K562 (cell line): ENCODE data around the gene MYO1F. TPM values are rescaled to one million over a fixed set of nuclear protein-coding genes. Genes with fewer than 3 reads are reported as not detected.

Source experiments
- ATAC-seq: fragments of 200-7000 bp; cut with Tn5 transposase; 3 replicates; pipeline ENCODE4 v1.9.1; 2020; ENCODE audit warnings: moderate library complexity
- BruUV-seq: library from RNA; stranded (reverse); fragments of 400-500 nt; replicated peaks from 2 replicates; lab custom pipeline; 2021; lab: Mats Ljungman, UMichigan
- CTCF ChIA-PET: fragments of 300-600 bp; formaldehyde crosslinking; extraction: SDS; loops from one replicate; lab custom pipeline; 2021; ENCODE audit warnings: low intra/inter-chr PET ratio; lab: Yijun Ruan, JAX
- POLR2A ChIA-PET: fragments of 300-600, 350-650 bp; sonication (Branson Sonifier 250); formaldehyde crosslinking; extraction: SDS; loops from one replicate; lab custom pipeline; 2021; ENCODE audit warnings: antibody characterized with exemption, inconsistent platforms; lab: Yijun Ruan, JAX
- DNase-seq, 4 experiments: peaks; one replicate each; pipeline versions ENCODE4 v3.0.0 to v3.0.0-alpha.2; 2011 to 2018; ENCODE audit warnings: low spot score in 3 of 4, mixed read lengths in 3 of 4; ENCODE audit errors: extremely low read depth in 1 of 4
- FAIRE-seq: peaks from 2 replicates; lab custom pipeline; 2011; peaks lifted over from hg19 to GRCh38; lab: Jason Lieb, UNC
- H2AFZ ChIP-seq: 2 replicates; pipeline ENCODE4 v1.6.0; 2011; ENCODE audit warnings: low read depth, low read length, control low read depth, inconsistent platforms
- H3K27ac ChIP-seq: fragments of 200-600 bp; 3 replicates; pipeline ENCODE4 v1.8.0; 2011; ENCODE audit warnings: low read depth, mild to moderate bottlenecking, control low read depth, inconsistent platforms, low read length, moderate library complexity, mixed read lengths; ENCODE audit errors: extremely low read depth
- H3K27me3 ChIP-seq, 2 experiments: fragments of 300-600 bp in 1 of 2; 2 replicates in 1 of 2; 3 replicates in 1 of 2; pipeline versions ENCODE4 v1.6.0 to v1.8.0; 2011; ENCODE audit warnings: inconsistent platforms in 2 of 2, low read length in 2 of 2, mild to moderate bottlenecking in 1 of 2, mixed read lengths in 1 of 2, moderate library complexity in 1 of 2; ENCODE audit not compliant: control insufficient read depth in 2 of 2, insufficient read depth in 2 of 2
- H3K36me3 ChIP-seq: fragments of 300-600 bp; 3 replicates; pipeline ENCODE4 v1.8.0; 2011; ENCODE audit warnings: mild to moderate bottlenecking, low read length, inconsistent platforms; ENCODE audit not compliant: control insufficient read depth, insufficient read depth
- H3K4me1 ChIP-seq, 2 experiments: fragments of 200-600 bp in 1 of 2; replicated peaks in 1 of 2; 2 replicates in 1 of 2; 3 replicates in 1 of 2; pipeline versions ENCODE4 v1.5.1 to v1.8.0; 2011; ENCODE audit warnings: inconsistent platforms in 2 of 2, low read length in 2 of 2, mild to moderate bottlenecking in 1 of 2, mixed read lengths in 1 of 2, moderate library complexity in 1 of 2; ENCODE audit not compliant: control insufficient read depth in 2 of 2, insufficient read depth in 2 of 2
- H3K4me2 ChIP-seq: 2 replicates; pipeline ENCODE4 v1.6.1; 2011; ENCODE audit warnings: low read length, control low read depth, inconsistent platforms, mixed read lengths; ENCODE audit not compliant: insufficient read depth
- H3K4me3 ChIP-seq: fragments of 200-600 bp; sonication (generic), shearing (Covaris generic); 2 replicates; pipeline ENCODE4 v1.5.1; 2016; ENCODE audit warnings: control low read depth, inconsistent platforms
- H3K79me2 ChIP-seq: fragments of 200-600 bp; 3 replicates; pipeline ENCODE4 v1.8.0; 2011; ENCODE audit warnings: low read length, inconsistent platforms; ENCODE audit not compliant: control insufficient read depth, insufficient read depth
- H3K9ac ChIP-seq, 2 experiments: 2 replicates each; pipeline versions ENCODE4 v1.6.0 to v1.6.1; 2011; ENCODE audit warnings: low read depth in 2 of 2, low read length in 2 of 2, control low read depth in 1 of 2, inconsistent platforms in 1 of 2, mild to moderate bottlenecking in 1 of 2, mixed read lengths in 1 of 2; ENCODE audit not compliant: insufficient read depth in 1 of 2
- H3K9me1 ChIP-seq: one replicate; pipeline ENCODE4 v1.6.0; 2011; ENCODE audit warnings: inconsistent platforms, mild to moderate bottlenecking, low read length, moderate library complexity; ENCODE audit not compliant: control insufficient read depth, insufficient read depth
- H3K9me3 ChIP-seq: replicated peaks from 2 replicates; pipeline ENCODE4 v1.5.1; 2011; ENCODE audit warnings: low read depth, low read length, inconsistent platforms; ENCODE audit not compliant: control insufficient read depth, insufficient read depth
- H4K20me1 ChIP-seq: replicated peaks from 2 replicates; pipeline ENCODE4 v1.6.1; 2011; ENCODE audit warnings: low read length, inconsistent platforms, mixed read lengths; ENCODE audit not compliant: control insufficient read depth, insufficient read depth
- BCOR ChIP-seq: fragments of 450-650 bp; IDR thresholded peaks from 2 replicates; pipeline ENCODE4 v1.6.1; 2016
- CBX1 ChIP-seq: sonication (generic); IDR thresholded peaks from 2 replicates; pipeline ENCODE4 v1.6.1; 2016; ENCODE audit warnings: antibody characterized with exemption, low read depth, mild to moderate bottlenecking
- CCAR2 ChIP-seq: fragments of 200-400 bp; formaldehyde crosslinking; IDR thresholded peaks from 2 replicates; pipeline ENCODE4 v1.6.1; 2017; ENCODE audit warnings: mild to moderate bottlenecking, low read depth, low read length
- CCNT2 ChIP-seq: IDR thresholded peaks from 2 replicates; pipeline ENCODE4 v1.6.1; 2011; ENCODE audit warnings: borderline replicate concordance, low read depth, mild to moderate bottlenecking, moderate library complexity, mixed read lengths, low read length; ENCODE audit not compliant: insufficient read length; ENCODE audit errors: extremely low read depth
- CREB1 ChIP-seq, 2 experiments: sonication (generic) in 1 of 2; formaldehyde crosslinking in 1 of 2; IDR thresholded peaks; 2 replicates each; pipeline versions ENCODE4 v1.6.1 to v1.8.0; 2012 to 2022; ENCODE audit warnings: inconsistent platforms in 1 of 2, mild to moderate bottlenecking in 1 of 2, missing genetic modification reagents in 1 of 2, moderate library complexity in 1 of 2
- NCOA4 ChIP-seq: fragments of 450-650 bp; IDR thresholded peaks from 2 replicates; pipeline ENCODE4 v1.6.1; 2018; ENCODE audit warnings: mild to moderate bottlenecking; ENCODE audit not compliant: partially characterized antibody
- YY1 ChIP-seq, 3 experiments: IDR thresholded peaks; 2 replicates each; pipeline ENCODE4 v1.6.1; 2011; ENCODE audit warnings: low read length in 2 of 3, mild to moderate bottlenecking in 2 of 3, moderate library complexity in 2 of 3, borderline replicate concordance in 1 of 3, control low read depth in 1 of 3, low read depth in 1 of 3; ENCODE audit not compliant: insufficient read depth in 3 of 3, insufficient replicate concordance in 2 of 3, control insufficient read depth in 1 of 3, insufficient read length in 1 of 3; ENCODE audit errors: extremely low read depth in 1 of 3
- ZNF583 ChIP-seq: fragments of 250-450 bp; sonication (Bioruptor Pico); IDR thresholded peaks from 2 replicates; pipeline ENCODE4 v1.4.0; 2020
- WGBS: fragments of 100-300 bp; shearing (Covaris generic); methylation state at CpG from one replicate; pipeline ENCODE4 v1.1.6; 2016; ENCODE audit warnings: low coverage, mixed read lengths; ENCODE audit not compliant: insufficient coverage; ENCODE audit errors: missing lambda C conversion rate; 5-methylcytosine and 5-hydroxymethylcytosine counted together
- in situ Hi-C: fragments of 300-500 bp; cut with MboI; formaldehyde crosslinking; loops from 4 replicates; pipeline ENCODE4 v1.15.0; 2018; ENCODE audit warnings: inconsistent platforms, mixed read lengths
- intact Hi-C: fragments of 100-400 bp; cut with micrococcal nuclease; formaldehyde crosslinking; loops from 2 replicates; pipeline ENCODE4 v1.14.2; 2022
- polyA plus RNA-seq, 8 experiments: library from polyadenylated mRNA; depleted of rRNA in 4 of 8; stranded (reverse) in 5 of 8; unstranded in 3 of 8; fragments of >200 nt; fragmentation: Nextera tagmentation in 2 of 8; fragmentation: Illumina TruSeq in 1 of 8; extraction: Ambion mirVana in 2 of 8; extraction: Trizol in 1 of 8; gene quantifications; 2 replicates each; pipeline versions ENCODE4 v1.2.1 to v1.2.3, GENCODE V29; 2011 to 2014; ENCODE audit warnings: inconsistent platforms in 1 of 8, missing spikeins in 1 of 8
- total RNA-seq, 7 experiments: library from RNA; depleted of rRNA in 6 of 7; stranded (reverse); fragments of >200 nt in 6 of 7; fragmentation: Illumina TruSeq in 2 of 7; extraction: Trizol in 2 of 7; gene quantifications; 2 replicates each; pipeline versions ENCODE4 v1.2.1 to v1.2.3, GENCODE V29; 2011 to 2021; ENCODE audit warnings: low replicate concordance in 1 of 7
- TF ChIP-seq, protein P1 (sequence below): fragments of 450-650 bp; IDR thresholded peaks from 2 replicates; pipeline ENCODE4 v1.6.1; 2017; ENCODE audit warnings: antibody characterized with exemption
- TF ChIP-seq, protein P2 (sequence below), 2 experiments: fragments of 450-650 bp; formaldehyde crosslinking in 1 of 2; IDR thresholded peaks; 2 replicates each; pipeline versions ENCODE4 v1.4.0 to v1.6.1; 2014 to 2020; ENCODE audit warnings: mild to moderate bottlenecking in 2 of 2, borderline replicate concordance in 1 of 2, low read depth in 1 of 2

MYO1F gene
- total and polyA plus RNA-seq, 9 of the 15 experiments (the other 6 are each of a cell fraction or from before 2014, with no cell fraction given): 0.78 to 9.4 (median 4.3) TPM

DNA sequence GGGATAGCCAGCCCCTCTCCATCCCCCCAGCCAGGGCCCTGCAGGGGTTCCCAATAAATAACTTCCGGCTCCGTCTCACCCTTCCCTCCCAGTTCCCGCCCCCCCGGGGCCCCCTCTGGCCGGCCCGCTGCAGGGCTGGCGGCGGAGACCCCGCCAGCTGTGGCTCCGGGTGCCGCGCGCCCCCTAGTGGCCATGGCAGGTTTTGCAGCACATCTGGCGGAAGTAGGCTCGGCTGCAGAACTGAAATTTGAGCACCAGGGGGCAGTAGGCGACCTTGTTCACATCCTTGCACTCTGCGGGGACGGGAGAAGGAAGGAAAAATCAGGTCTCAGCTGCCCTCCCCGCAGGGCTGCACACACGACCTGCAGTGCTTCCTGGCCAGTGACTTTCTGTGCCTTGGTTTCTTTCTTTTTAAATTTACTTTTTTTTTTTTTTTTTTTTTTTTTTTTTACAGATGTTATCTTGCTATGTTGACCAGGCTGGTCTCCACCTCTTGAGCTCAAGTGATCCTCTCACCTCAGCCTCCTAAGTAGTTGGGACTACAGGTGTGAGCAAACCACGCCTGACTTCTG, 3.6 kb upstream of the MYO1F start:
- no peak overlapping the region for H3K9ac ChIP-seq
- no peaks in the 10 kb centered on the region for H3K9me1 ChIP-seq
- ATAC-seq: peak; percentile 83
- WGBS: 4% methylated on average over 13 of the region's 21 CpGs
- H2AFZ ChIP-seq: no peak overlapping the region
- no peaks in the 10 kb centered on the region for H3K79me2 ChIP-seq
- no peaks in the 10 kb centered on the region for H4K20me1 ChIP-seq
- ChIA-PET CTCF (interaction anchor here (0.6 to 2.1 kb wide), 15 partner anchors 35 to 422 kb away, joined by 3 to 14 read pairs (median 4); partner anchors contain the start of gene MARCHF2), POLR2A (interaction anchor here (1.0 kb wide), 1 partner anchor 257 kb away, joined by 3 read pairs; no protein-coding TSS in a partner anchor)
- no peaks in the 10 kb centered on the region for H3K36me3 ChIP-seq
- H3K4me2 ChIP-seq: no peak overlapping the region
- no peak overlapping the region for H3K27ac ChIP-seq
- H3K4me3 ChIP-seq: no peak overlapping the region
- in situ Hi-C loops: no loop called here
- intact Hi-C loops: loop anchor here (5.0 kb wide), 1 partner anchor 53 kb away; no protein-coding TSS in a partner anchor
- DNase-seq: peak; percentile 83 to 87 (median 87)
- H3K4me1 ChIP-seq: peaks cover 10 to 36% of the 10 kb centered on the region in 2 experiments
- peaks cover 0 to 5% of the 10 kb centered on the region in 2 experiments; a peak in 1 of 5 replicates for H3K27me3 ChIP-seq
- peak; percentile 94 for FAIRE-seq
- BruUV-seq: no TSS peak
- H3K9me3 ChIP-seq: no peaks in the 10 kb centered on the region
- peak; percentile 22 for TF ChIP-seq CCNT2
- no peak for TF ChIP-seq CBX1
- no peak for TF ChIP-seq NCOA4
- TF ChIP-seq CREB1 (IDR thresholded peaks at IDR 0.05): no peak
- TF ChIP-seq CREB1 (CRISPR knock-in tag; IDR thresholded peaks at IDR 0.05): no peak
- TF ChIP-seq YY1 (IDR thresholded peaks at IDR 0.05; ENCODE audit: borderline replicate concordance in 1 of 3, control insufficient read depth in 1 of 3, extremely low read depth in 1 of 3, insufficient read depth in 3 of 3, insufficient read length in 1 of 3, insufficient replicate concordance in 2 of 3, low read depth in 1 of 3, low read length in 2 of 3): peak in 1 of 3 experiments; percentile 42
- TF ChIP-seq CCAR2: no peak
- TF ChIP-seq, protein P1, sequence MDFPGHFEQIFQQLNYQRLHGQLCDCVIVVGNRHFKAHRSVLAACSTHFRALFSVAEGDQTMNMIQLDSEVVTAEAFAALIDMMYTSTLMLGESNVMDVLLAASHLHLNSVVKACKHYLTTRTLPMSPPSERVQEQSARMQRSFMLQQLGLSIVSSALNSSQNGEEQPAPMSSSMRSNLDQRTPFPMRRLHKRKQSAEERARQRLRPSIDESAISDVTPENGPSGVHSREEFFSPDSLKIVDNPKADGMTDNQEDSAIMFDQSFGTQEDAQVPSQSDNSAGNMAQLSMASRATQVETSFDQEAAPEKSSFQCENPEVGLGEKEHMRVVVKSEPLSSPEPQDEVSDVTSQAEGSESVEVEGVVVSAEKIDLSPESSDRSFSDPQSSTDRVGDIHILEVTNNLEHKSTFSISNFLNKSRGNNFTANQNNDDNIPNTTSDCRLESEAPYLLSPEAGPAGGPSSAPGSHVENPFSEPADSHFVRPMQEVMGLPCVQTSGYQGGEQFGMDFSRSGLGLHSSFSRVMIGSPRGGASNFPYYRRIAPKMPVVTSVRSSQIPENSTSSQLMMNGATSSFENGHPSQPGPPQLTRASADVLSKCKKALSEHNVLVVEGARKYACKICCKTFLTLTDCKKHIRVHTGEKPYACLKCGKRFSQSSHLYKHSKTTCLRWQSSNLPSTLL: no peak
- TF ChIP-seq BCOR: 0 out of 2 replicates have a peak, but pooled peaks have one; percentile 43
- TF ChIP-seq, protein P2, sequence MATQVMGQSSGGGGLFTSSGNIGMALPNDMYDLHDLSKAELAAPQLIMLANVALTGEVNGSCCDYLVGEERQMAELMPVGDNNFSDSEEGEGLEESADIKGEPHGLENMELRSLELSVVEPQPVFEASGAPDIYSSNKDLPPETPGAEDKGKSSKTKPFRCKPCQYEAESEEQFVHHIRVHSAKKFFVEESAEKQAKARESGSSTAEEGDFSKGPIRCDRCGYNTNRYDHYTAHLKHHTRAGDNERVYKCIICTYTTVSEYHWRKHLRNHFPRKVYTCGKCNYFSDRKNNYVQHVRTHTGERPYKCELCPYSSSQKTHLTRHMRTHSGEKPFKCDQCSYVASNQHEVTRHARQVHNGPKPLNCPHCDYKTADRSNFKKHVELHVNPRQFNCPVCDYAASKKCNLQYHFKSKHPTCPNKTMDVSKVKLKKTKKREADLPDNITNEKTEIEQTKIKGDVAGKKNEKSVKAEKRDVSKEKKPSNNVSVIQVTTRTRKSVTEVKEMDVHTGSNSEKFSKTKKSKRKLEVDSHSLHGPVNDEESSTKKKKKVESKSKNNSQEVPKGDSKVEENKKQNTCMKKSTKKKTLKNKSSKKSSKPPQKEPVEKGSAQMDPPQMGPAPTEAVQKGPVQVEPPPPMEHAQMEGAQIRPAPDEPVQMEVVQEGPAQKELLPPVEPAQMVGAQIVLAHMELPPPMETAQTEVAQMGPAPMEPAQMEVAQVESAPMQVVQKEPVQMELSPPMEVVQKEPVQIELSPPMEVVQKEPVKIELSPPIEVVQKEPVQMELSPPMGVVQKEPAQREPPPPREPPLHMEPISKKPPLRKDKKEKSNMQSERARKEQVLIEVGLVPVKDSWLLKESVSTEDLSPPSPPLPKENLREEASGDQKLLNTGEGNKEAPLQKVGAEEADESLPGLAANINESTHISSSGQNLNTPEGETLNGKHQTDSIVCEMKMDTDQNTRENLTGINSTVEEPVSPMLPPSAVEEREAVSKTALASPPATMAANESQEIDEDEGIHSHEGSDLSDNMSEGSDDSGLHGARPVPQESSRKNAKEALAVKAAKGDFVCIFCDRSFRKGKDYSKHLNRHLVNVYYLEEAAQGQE (IDR thresholded peaks at IDR 0.05; ENCODE audit: borderline replicate concordance): peak; percentile 87
- TF ChIP-seq, protein P2 (CRISPR knock-in tag; IDR thresholded peaks at IDR 0.05; ENCODE audit: low read depth): no peak
- no peak for TF ChIP-seq ZNF583 (CRISPR knock-in tag)
